HG03378 (cell line): ENCODE measurements around the gene ERCC2.

Source experiments
- ATAC-seq: cut with Tn5 transposase; IDR thresholded peaks from one replicate; pipeline ENCODE4 v1.9.1; 2021; ENCODE audit warnings: mild to moderate bottlenecking, moderate library complexity; ENCODE audit not compliant: unreplicated experiment

The ERCC2 gene

DNA sequence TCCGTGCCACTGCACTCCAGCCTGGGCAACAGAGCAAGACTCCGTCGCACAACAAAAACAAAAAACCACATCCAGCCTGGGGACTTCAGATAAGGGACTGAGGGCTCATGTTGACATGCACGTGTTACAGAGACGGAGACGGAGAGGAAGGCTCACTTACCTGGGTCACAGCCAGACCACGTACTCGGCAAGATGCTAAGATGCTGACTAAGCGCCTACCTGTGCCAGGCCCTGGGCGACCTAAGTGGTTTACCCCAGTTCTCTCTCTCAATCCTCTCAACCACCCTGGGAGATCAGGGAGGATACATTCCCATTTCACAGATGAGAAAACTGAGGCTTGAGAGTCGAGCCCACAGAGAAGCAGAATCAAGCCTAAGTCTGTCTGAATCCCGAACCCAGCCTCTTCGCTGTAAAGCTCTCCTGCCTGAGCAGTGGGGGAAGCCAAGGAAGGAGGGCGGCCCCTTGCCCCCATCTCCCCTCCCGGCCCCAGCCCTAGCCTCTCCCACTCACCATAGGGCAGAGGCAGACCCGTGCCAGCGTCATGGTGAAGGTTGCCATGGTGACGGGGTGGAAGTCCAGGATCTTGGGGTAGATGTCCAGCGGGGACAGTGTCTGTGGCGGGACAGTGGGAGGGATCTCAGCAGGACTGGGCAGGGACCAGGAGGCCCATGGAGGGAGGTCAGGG is 13.5 kb downstream of the ERCC2 start:
- no peak for ATAC-seq

DNA sequence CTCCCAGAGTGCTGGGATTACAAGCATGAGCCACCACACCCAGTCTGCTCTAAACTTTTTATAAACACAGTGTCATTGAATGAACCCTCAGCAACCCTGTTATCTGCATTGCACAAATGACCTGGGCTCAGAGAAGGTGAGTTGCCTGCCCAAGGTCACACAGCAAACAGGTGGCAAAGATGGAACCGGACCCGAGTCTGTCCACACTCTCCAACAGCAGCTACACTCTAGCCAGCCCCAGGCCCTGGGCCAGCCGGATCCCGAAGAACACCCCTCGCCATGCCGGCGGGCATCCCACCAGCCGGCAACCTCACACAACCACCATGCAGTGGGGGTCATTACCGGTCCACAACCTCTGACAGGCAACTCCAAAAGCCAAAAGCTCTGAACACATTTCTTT is 14.5 kb downstream of the ERCC2 start:
- no peak for ATAC-seq

DNA sequence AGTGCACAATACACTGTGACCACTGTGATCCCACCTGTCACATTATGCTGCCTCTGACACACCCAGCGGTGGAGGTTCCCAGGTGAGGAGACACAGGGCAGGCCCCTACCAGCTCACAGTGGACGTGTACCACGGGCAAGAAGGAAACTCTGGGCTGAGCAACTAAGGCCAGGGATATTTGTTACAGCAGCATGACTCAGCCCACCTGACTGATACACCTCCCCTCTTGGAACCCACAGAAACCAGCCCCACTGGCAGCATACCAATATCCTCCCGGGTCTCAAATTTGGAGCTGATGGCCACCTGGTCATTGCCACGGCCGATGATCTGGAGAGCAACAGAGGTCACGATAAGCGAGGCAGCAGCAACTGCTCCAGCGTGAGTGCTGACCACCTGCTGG is 15.0 kb downstream of the ERCC2 start:
- no peak for ATAC-seq

DNA sequence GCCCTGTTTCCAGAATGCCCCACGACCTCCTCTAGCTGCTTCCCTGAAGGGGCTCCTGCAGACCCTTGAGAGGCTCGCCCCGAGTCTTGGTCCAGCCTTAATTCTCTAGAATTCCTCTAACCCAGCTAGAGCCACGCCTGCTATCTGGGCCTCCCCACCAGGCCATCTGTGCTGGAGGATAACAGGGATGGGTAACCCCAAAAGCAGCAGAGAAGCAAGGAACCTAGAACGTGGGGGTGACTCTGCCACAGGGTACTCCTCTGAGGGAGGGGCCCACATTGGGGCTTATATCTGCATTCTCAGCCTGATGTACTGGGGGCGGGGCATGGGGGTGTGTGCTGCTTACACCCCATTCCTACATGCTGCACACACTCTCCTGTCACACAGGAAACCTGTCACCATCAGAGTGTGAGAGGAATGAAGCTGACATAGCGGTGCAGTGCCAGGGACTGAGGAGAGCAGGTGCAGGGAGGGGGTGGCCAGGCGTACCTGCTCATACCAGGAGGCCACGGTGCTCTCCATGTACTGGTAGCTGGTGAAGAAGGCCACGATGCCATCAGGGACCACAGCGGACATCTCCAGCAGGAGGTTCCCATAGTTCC is 16.0 kb downstream of the ERCC2 start:
- no peak for ATAC-seq

DNA sequence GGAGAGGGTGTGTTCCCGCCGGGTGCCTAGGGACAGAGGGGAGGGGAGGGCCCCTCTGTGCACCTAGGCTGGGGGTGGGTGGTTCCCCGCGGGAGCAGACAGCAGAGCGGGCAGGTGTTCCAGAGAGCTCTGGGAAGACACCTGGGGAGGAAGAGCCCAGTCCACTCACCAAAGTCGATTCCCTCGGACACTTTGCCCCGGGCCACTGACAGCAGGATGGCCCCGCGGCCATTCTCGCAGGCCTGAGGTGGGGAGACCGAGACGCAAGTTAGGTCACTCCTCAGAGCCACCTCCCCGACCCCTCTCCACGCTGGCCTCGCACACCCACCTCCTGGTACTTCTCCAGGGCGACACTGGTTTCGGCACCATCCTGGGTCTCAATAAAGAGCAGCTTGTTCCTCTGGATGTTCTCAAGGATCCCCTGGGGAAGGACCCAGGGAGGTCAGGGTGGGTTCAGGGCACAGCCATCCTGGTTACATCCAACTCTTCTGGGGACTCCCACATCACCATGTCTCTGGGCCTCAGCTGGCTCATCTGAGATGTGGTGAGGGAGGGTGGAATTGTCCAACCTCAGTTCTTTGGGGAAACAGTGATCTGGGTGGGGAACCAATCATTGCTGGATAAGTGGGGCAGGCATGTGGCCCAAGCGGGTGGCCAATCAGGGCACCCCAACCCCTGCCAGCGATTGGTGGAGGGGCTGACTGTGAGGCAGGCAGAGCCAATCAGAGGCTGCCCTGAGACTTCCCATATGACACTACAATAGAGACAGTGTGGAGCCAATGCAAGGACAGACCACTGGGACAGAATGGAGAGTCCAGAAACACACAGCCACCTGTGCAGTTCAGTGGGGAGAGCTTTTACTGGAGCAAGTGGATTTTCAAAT is 17.2 kb downstream of the ERCC2 start:
- no peak for ATAC-seq

DNA sequence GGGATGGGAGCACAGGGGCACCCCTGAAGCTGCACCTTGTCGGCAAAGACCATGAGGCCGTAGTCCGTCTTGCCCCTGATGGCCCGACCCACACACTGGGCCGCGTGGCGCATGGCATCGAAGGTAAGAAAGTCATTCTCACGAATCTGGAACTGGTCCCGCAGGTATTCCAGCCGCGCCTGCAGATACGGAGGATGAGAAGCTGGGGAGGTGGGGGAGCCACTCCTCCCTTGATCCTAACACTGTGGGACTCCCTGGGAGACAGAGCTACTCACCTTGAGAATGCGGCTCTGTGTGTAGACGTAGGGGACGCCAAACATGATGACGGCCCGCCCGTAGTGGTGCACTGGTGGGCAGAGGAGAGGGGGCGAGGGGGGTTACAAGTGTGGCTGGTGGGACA is 17.9 kb downstream of the ERCC2 start:
- no peak for ATAC-seq

DNA sequence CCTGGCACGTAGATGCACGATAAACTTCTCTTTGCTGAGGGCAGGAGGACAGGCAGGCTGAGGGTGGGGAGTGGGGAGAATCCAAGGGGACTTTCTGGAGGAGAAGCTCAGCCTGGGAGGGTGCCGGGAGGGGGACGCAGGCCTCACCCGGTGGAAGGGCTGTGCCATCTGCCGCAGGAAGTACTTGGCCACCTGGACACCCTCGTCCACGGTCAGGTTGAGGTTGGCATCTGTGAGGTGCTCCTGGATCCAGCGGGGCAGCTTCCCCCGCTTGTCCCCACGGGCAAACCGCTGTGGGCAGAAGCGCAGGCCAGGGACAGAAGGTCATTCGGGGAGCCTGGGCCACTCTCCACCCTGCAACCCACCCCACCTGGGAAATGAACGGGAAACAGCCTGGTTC is 18.3 kb downstream of the ERCC2 start:
- ATAC-seq = no peak

DNA sequence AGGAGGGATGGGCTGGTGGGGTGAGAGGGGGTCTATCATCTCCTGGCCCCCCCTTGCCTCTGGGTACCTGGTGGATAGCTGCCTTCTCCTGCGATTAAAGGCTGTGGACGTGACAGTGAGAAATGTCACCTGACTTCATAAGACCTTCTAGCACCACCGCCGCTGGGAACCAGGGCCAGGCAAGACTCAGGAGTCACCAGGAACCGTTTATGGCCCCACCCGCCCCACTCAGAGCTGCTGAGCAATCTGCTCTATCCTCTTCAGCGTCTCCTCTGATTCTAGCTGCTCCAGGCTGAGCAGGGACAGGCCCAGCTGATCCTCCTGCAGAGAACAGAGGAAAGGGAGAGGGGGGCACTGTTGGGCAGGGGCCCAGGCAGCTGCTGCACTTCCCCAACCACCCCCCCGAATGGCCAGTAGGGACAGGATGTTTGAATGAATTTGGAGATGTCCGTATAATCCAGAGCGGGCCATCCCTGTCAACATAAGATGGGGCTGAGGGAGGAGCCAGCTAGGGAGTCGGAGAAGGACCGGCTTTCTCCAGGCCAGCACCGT is 18.9 kb downstream of the ERCC2 start:
- ATAC-seq = no peak

DNA sequence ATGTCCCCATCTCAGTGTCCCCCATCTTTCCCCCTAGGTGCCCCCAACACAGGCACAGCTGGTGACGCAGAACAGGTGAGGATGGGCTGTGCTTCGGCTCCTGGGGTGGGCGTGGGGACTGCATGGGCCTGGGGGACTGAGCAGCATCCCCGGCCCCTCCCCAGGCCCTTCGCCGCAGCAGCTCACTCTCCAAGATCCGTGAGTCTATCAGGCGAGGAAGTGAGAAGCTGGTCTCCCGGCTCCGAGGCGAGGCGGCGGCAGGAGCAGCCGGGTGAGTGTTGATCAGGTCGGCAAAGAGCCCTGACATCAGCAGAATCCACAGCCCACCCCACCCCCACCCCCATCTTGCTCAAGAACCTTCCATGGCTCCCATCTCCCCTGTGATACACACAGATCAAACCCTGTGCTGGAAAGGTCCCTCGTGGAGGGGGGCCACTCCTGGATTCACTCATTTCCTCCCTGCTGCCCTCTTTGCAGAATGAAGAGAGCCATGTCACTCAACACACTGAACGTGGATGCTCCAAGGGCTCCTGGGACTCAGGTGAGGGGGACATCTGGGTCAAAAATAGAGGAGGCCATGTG is 19.8 kb downstream of the ERCC2 start:
- ATAC-seq = no peak

DNA sequence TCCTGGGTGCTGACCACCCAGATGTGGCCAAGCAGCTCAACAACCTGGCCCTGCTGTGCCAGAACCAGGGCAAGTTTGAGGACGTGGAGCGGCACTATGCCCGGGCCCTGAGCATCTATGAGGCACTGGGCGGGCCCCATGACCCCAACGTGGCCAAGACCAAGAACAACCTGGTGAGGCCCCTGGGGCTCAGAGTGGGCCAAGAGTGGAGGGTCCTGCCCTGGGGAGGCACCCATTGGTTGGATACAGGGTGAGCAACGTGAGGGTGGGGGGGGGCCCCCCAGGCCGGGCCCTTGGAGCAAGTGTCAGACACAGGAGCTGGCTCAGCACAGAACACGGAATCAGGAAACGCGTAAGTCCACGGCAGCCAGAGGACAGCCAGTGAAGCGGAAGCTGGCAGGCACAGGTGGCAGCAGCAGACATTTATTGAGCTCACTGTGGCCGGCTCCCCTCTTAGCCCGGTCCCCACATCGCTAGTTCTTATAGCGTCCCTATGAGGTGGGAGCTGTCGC is 20.9 kb downstream of the ERCC2 start:
- ATAC-seq = no peak

DNA sequence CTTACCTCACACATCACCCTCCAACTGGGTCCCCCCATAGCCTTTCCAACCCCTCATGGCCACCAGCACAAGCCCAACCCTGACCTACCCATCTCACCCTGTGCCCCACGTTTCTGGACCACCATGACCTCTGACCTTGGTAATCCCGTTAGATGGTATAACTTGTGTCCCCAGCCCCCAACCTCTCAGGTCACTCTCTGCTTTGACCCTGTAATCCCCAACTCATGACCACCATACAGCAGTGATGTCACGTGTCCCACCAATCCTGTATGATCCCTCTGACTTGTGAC is 21.3 kb downstream of the ERCC2 start:
- ATAC-seq = no peak

DNA sequence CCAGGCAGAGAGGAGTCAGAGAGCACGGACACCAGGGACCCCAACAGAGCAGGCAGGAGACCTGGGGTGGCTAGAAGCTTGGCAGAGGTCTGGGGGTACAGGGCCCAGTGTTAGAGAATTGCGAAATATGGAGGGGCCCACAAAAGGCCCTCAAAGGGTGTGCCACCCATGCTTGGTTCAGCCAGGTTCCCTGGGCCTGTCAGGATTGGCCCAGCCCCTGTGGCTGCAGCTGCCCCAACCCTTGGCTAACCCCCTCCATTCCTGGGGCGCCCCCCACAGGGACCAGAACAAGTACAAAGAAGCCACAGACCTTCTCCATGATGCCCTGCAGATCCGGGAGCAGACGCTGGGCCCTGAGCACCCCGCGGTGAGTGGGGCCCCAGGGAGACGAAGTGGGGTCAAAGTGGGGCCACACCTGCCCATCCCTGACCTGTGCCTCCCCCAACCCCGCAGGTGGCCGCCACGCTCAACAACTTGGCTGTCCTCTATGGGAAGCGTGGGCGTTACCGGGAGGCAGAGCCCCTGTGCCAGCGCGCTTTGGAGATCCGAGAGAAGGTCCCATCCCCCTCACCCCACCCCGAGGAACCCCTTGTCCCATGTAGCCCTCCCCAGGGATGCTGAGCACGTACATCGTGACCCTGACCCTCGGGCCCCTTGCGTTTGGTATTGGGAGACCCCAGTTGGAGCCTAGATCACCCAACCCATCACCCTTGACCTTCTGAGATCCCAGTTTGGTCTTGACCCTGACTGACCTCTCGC is 21.8 kb downstream of the ERCC2 start:
- ATAC-seq = no peak

DNA sequence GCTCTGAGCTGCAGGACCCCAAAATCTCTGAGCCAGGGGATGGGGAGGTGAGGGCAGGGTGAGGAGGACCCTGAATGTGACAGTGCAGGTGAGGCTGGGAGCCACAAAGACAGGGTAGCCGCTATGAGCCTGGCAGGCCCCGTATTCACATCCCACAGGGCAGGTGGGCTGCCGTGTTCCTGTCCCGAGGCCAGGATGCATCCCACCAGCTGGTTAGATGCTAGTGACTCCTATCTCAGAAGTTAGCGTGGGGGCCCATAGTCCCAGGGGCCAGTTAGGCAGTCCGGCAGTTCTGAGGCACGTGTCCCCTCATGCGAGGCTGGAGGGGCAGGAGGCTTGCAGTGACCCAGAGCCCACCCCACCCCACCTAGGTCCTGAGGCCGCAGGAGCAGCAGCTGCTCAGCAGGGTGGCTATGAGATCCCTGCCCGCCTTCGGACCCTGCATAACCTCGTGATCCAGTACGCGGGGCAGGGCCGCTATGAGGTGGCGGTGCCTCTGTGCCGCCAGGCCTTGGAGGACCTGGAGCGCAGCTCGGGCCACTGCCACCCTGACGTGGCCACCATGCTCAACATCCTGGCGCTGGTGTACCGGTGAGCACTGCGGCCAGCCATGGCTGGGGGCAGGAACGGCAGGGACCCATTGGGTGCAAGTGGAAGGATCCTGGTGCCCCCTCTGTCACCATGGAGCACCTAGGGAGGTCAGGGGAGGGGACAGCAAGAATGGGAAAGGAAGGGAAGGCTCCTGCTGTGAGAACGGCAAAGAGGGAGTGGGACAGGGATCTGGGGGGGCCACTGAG is 22.6 kb downstream of the ERCC2 start:
- ATAC-seq = no peak

DNA sequence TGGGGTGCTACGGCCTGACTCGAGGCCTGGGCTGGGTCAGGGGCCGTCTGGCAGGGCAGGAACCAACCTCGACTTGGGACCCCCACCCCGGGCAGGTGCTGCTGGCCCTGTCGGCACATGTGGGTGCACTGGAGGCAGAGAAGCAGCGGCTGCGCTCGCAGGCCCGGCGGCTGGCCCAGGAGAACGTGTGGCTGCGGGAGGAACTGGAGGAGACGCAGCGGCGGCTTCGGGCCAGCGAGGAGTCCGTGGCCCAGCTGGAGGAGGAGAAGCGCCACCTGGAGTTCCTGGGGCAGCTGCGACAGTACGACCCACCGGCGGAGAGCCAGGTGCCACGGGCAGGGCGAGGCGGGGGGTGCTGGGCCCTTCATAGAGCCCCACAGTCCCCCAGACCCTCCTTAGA is 23.9 kb downstream of the ERCC2 start:
- no peak for ATAC-seq

DNA sequence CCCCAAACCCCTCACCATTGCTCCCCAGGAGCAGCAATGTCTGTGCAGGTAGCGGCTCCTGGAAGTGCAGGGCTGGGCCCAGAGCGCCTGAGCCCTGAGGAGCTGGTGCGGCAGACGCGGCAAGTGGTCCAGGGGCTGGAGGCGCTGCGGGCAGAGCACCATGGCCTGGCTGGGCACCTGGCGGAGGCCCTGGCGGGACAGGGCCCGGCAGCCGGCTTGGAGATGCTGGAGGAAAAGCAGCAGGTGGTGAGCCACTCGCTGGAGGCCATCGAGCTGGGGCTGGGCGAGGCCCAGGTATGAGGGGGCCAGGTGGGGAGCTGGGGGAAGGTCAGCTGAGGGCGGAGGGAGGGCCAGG is 24.9 kb downstream of the ERCC2 start:
- ATAC-seq = no peak

DNA sequence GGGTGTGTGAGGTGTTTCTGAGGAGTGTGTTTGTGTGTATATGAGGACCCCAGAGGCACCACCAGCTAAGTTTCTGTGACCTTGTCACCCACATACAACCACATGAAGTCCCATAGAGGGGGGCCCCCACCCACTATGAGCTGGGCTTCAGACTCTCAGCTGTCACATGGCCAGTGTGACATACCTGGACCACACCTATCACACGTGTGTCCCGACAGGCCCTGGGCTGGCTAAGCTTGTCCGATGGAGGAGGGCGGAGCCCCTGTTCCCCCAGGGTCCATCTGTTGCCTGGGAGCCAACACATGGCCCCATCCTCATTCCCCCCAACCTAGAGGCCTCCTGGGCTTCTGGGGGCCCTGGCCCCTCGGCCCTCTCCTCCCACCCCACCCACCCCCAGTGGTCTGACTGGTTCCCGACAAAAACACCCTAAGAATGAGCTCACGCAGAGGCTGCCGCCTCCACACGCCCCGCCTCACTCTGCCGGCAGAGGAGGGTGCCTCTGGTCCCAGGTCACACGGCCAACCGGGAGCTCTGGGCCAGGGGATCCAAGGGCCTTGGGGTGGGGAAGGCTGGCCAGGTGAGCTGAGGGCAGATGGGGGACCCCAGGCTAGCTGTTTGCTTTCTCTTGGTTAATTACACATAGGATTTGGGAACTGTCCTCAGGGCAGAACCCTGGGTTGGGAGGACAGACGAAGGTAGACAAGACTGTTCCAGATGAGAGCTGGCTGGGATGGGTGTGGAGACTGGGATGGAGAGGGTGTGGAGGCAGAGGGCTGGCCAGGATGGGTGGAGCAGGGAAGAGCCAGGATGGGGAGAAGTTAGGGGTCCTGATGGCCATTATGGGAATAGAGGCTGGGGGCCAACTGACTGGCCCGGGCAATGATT is 25.5 kb downstream of the ERCC2 start:
- no peak for ATAC-seq

DNA sequence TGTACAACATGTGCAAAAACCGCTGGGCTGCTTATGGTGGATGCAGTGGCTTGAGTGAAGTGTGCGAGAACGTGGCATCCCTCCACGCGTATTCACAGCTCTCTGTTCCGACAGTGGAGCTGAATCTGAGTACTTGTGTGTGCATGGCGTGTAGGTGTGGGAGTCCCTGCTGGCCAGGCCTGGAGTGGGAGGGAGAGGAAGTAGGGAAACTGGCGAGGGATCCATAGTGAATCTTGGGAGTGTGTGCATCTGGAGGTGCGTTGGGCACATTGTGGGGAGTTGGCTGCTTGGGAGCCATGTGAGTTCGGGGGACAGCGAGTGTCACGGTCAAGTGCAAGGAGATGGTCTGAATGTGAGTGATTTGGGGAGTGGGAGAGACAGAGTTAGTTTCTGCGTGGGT is 27.5 kb downstream of the ERCC2 start:
- ATAC-seq = no peak

DNA sequence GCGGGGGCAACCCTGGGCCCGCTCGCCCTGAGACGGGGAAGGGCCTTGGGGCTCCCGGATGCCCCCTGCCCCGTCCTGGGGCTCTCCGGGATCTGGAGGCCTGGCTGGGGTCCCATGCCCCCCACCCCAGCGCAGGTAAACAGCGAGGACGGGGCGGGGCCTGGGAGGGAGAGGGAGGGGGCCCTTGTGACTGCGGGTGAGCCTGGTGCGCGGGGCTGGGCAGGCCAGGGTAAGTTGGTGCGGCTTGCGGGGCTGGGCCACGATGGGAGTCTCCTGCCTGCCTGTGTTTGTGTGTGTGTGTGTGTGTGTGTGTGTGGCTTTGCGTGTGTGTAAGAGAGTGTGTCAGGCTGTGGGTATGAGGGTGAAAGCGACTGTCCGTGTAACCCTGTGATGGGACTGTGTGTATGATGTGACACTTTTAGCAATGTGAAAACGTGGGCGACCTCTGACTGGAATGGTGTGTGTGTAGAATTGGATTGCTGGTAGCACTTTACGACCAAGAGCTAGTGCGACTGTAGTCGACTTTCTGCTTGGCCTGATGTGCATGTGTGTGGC is 29.4 kb downstream of the ERCC2 start:
- no peak for ATAC-seq
